KMS-11 (cell line): Measurements from ENCODE around the gene REXO4.
"Not testable (repeated sequence)": the region's sequence is repeated elsewhere in the genome, so short reads cannot be mapped to it uniquely, and the experiment has no call there.

ENCODE experiments used
- H2AFZ ChIP-seq: fragments of 200-600 bp; sonication (generic); 2 replicates; pipeline ENCODE4 v1.6.1; 2016; ENCODE audit warnings: antibody characterized with exemption, mixed run types, low read depth
- H3K27ac ChIP-seq: fragments of 200-600 bp; sonication (generic); 2 replicates; pipeline ENCODE4 v1.6.1; 2016; ENCODE audit warnings: mild to moderate bottlenecking, mixed run types
- H3K27me3 ChIP-seq: fragments of 200-600 bp; sonication (generic); 2 replicates; pipeline ENCODE4 v1.6.1; 2017; ENCODE audit warnings: mild to moderate bottlenecking, low read depth, mixed run types, moderate library complexity; ENCODE audit not compliant: insufficient read depth
- H3K36me3 ChIP-seq: fragments of 200-600 bp; sonication (generic); 2 replicates; pipeline ENCODE4 v1.6.1; 2017; ENCODE audit warnings: mild to moderate bottlenecking, mixed run types; ENCODE audit not compliant: insufficient read depth
- H3K4me1 ChIP-seq: fragments of 200-600 bp; sonication (generic); 2 replicates; pipeline ENCODE4 v1.6.1; 2016; ENCODE audit warnings: mild to moderate bottlenecking, low read depth, mixed run types; ENCODE audit not compliant: poor library complexity, severe bottlenecking
- H3K4me2 ChIP-seq: fragments of 200-600 bp; sonication (generic); 2 replicates; pipeline ENCODE4 v1.7.0; 2016; ENCODE audit warnings: mild to moderate bottlenecking, mixed run types
- H3K4me3 ChIP-seq: fragments of 200-600 bp; sonication (generic); IDR thresholded peaks from 2 replicates; pipeline ENCODE4 v1.6.1; 2017; ENCODE audit warnings: low read depth, low read length, mixed read lengths; ENCODE audit not compliant: insufficient read depth
- H3K79me2 ChIP-seq: fragments of 200-600 bp; sonication (generic); 2 replicates; pipeline ENCODE4 v1.6.1; 2016; ENCODE audit warnings: low read depth, mixed run types; ENCODE audit not compliant: insufficient read depth
- H3K9ac ChIP-seq: fragments of 200-600 bp; sonication (generic); 2 replicates; pipeline ENCODE4 v1.6.1; 2016; ENCODE audit warnings: mild to moderate bottlenecking, mixed run types
- H4K20me1 ChIP-seq: fragments of 200-600 bp; sonication (generic); 2 replicates; pipeline ENCODE4 v1.6.1; 2016; ENCODE audit warnings: mild to moderate bottlenecking, mixed run types; ENCODE audit not compliant: insufficient read depth
- TF ChIP-seq, protein P1 (sequence below): fragments of 200-600 bp; sonication (generic); conservative IDR thresholded peaks from 2 replicates; pipeline ENCODE4 v1.6.1; 2017; ENCODE audit warnings: low read depth, mild to moderate bottlenecking, antibody characterized with exemption, low read length, moderate library complexity, mixed read lengths

The REXO4 gene

DNA sequence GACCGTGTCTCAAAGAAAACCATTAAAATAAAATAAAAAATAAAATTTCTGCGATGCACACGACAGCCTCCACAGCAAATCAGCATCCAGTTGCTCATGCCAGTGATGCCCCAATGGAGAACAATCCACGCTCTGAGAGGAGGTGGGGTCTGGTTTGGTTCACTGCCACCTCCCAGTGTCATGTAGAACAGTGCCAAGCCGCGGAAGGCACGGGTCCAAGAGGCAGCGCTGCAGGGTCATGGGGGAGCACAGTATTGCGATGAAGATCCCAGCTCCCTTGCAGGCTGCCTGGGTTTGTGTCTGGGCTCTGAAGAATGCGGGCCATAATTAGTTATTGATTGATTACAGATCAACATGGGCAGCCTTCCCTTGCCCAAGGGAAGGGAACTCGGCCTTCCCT, 35.8 kb upstream of the REXO4 start:
- Histone ChIP-seq H3K27me3 (peaks cover 78% of the 10 kb centered on the region), H4K20me1 (no peaks in the 10 kb centered on the region), H3K4me3 (no peak overlapping the region), H3K4me2 (no peak overlapping the region), H3K27ac (no peak overlapping the region), H3K4me1 (no peaks in the 10 kb centered on the region), H3K36me3 (no peaks in the 10 kb centered on the region), H3K79me2 (no peaks in the 10 kb centered on the region), H3K9ac (no peak overlapping the region), H2AFZ (no peak overlapping the region)
- TF ChIP-seq, protein P1, sequence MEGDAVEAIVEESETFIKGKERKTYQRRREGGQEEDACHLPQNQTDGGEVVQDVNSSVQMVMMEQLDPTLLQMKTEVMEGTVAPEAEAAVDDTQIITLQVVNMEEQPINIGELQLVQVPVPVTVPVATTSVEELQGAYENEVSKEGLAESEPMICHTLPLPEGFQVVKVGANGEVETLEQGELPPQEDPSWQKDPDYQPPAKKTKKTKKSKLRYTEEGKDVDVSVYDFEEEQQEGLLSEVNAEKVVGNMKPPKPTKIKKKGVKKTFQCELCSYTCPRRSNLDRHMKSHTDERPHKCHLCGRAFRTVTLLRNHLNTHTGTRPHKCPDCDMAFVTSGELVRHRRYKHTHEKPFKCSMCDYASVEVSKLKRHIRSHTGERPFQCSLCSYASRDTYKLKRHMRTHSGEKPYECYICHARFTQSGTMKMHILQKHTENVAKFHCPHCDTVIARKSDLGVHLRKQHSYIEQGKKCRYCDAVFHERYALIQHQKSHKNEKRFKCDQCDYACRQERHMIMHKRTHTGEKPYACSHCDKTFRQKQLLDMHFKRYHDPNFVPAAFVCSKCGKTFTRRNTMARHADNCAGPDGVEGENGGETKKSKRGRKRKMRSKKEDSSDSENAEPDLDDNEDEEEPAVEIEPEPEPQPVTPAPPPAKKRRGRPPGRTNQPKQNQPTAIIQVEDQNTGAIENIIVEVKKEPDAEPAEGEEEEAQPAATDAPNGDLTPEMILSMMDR: no peak

- H3K79me2 ChIP-seq: no peaks in the 10 kb centered on the region
- TF ChIP-seq, protein P1: no peak
- H3K9ac ChIP-seq: no peak overlapping the region
- no peak overlapping the region for H3K27ac ChIP-seq
- no peak overlapping the region for H2AFZ ChIP-seq
- H3K27me3 ChIP-seq: peaks cover 80% of the 10 kb centered on the region
- H3K4me2 ChIP-seq: no peak overlapping the region
- H3K36me3 ChIP-seq: no peaks in the 10 kb centered on the region
- no peaks in the 10 kb centered on the region for H3K4me1 ChIP-seq
- no peak overlapping the region for H3K4me3 ChIP-seq
- H4K20me1 ChIP-seq: no peaks in the 10 kb centered on the region
These were observed 34.8 kb upstream of the REXO4 start for GRCh38 chr9:133452562-133452961.

GRCh38 chr9:133451865-133452264, 34.1 kb upstream of the REXO4 start:
- peaks cover 81% of the 10 kb centered on the region for H3K27me3 ChIP-seq
- H3K4me3 ChIP-seq, H3K9ac ChIP-seq, H3K4me1 ChIP-seq, H3K79me2 ChIP-seq, H3K4me2 ChIP-seq, H3K36me3 ChIP-seq, H2AFZ ChIP-seq, H4K20me1 ChIP-seq, H3K27ac ChIP-seq: not testable (repeated sequence)

GRCh38 chr9:133449760-133450159, 31.9 kb upstream of the REXO4 start:
- Histone ChIP-seq H3K27me3 (peaks cover 84% of the 10 kb centered on the region), H4K20me1 (no peaks in the 10 kb centered on the region), H3K27ac (no peak overlapping the region), H2AFZ (no peak overlapping the region), H3K79me2 (no peaks in the 10 kb centered on the region), H3K36me3 (no peaks in the 10 kb centered on the region), H3K4me1 (no peaks in the 10 kb centered on the region), H3K4me3 (no peak overlapping the region), H3K9ac (no peak overlapping the region), H3K4me2 (no peak overlapping the region)
- TF ChIP-seq, protein P1: no peak

- Histone ChIP-seq H3K4me1 (no peaks in the 10 kb centered on the region), H3K36me3 (no peaks in the 10 kb centered on the region), H3K4me3 (no peak overlapping the region), H2AFZ (no peak overlapping the region), H3K27me3 (peaks cover 84% of the 10 kb centered on the region), H4K20me1 (no peaks in the 10 kb centered on the region), H3K9ac (no peak overlapping the region), H3K4me2 (no peak overlapping the region), H3K27ac (no peak overlapping the region), H3K79me2 (no peaks in the 10 kb centered on the region)
- TF ChIP-seq, protein P1: no peak
These were observed 30.7 kb upstream of the REXO4 start for GRCh38 chr9:133448487-133448972.
